DMS79 (cell line): Measurements from ENCODE around the gene PLCD3.

Experiments used
- DNase-seq: peaks from one replicate; lab custom pipeline; 2025; lab: John Stamatoyannopoulos, UW

Gene PLCD3

DNA sequence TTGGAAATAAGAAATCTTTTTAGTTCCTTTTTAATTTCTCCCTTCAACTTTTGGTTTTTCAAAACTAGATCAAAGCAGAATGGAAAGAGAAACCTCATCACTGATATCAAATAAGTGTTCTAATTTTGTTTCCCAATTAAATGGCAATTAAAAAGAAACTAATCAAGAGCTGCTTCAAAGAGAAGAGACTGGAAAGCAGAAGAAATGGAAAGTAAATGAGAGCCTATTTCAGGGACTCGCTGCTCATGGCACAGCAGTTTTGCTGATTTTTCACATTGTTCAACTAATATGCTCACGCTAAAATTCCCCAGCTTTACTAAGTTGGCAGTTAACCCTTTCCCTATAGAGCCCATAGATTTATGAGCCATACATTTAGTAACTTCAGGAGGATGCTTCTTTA lies 64.7 kb downstream of the PLCD3 start:
- DNase-seq: no peak

DNA sequence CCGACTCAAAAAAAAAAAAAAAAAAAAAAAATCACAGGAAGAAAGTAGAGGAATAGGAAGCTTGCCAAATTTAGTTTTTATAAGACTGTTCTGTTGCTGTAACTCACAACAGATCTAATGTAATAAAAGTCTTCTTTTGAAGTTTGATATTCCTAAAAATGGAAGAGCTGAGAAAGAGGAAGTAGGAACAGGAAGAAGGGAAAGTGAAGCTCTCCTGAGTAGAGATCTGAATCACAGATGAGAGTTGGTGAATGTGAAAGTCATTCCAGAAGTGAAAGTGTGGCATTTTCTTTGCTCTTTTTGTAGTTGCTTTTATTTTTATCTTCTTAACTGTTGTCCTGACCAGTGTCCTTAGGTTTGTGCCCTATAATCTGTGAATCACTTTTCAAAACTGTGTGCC lies 69.1 kb downstream of the PLCD3 start:
- DNase-seq: no peak

DNA sequence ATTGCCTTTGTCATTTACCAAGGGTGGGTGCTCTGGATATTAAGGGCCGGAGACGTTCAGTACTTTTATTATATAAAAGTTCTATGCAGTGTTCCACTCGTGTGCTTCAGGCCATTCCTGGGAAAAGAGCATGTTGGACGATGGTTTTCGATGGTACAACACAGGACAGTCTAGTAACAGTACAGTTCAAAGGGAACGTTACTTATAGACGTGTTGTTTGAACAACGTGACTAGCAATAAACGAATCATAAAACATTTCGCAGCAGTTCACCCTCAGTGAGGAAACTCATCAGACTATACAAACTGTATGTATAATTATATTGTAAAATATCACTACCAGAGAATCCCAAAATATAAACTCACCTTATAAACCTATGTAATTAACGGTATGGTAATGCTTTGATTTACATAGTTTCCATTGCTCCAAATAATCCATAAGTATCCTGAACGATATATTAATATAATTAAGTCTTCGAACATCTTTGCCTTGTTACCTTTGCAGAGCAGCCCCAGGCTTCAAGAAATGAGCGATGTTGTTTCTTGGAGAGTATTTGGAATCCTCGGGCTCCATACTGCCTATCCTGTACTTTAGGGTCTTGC lies 70.6 kb downstream of the PLCD3 start:
- no peak for DNase-seq

DNA sequence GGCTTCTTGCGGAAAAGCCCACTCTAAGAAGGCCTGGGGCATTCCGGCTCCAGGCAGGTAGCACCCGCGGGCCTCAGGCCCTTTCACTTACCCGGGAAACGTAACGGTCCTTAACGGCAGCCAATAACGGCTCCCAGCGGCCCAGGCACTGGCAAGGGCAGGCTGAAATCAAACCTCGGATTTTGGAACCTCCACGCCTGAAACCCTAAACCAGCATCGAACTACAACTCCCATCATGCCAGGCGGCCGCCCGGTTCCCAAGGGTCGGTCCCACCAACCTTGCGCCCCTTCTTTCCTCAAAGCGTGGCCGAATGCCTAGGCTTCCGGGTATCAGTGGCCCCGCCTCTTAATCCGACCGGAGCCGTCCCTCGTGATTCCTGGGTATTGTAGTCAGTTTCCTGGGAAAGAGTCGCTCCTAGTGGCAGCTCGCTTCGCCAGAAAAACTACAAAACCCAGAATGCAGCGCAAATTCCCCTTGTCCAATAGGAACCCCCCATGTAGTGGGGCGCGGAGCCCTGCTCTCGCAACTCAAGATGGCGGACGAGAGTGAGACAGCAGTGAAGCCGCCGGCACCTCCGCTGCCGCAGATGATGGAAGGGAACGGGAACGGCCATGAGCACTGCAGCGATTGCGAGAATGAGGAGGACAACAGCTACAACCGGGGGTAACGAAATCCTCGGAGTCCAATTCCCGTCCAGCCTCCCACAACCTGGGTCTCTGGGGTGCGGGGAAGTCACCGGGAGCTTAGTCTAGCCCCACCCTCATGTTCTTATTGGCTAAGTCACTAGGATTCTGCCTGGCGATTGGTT lies 71.3 kb downstream of the PLCD3 start, which contains the start of gene NMT1:
Gene NMT1, plus strand, starts transcription at position 521 of the 809 bp plus-strand sequence. Its CDS starts 13 bp downstream, at position 534.
- peak; percentile 99 for DNase-seq

DNA sequence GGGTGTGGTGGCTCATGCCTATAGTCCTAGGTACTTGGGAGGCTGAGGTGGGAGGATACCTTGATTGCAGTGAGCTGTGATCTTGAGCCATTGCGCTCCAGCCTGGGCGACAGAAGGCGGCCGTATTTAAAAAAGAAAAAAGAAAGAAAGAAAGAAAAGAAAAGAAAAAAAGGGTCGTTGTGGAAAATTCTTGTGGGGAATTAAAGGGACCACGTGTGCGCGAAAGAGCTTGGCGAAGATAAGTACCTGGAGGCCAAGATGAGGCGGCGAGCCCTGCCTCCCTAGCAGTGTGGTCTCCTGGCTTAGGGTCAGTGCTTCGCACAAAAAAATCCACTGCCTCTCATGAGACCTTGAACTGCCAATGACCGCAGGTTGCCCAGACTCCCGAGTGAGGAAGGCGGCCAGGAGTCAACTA lies 71.9 kb downstream of the PLCD3 start:
- no peak for DNase-seq
